Keratinocyte (primary cell): Measurements from ENCODE around the gene CALHM5. TPM values are rescaled to one million over a fixed set of nuclear protein-coding genes. Genes with fewer than 3 reads are reported as not detected.

Experiments used
- DNase-seq: peaks from one replicate; pipeline ENCODE4 v3.0.0-alpha.2; 2011; ENCODE audit warnings: low read depth, missing footprints, low spot score
- FAIRE-seq: peaks from 2 replicates; lab custom pipeline; 2011; peaks lifted over from hg19 to GRCh38; lab: Jason Lieb, UNC
- H2AFZ ChIP-seq: 2 replicates; pipeline ENCODE4 v1.6.0; 2012; ENCODE audit warnings: low read length, control low read depth, inconsistent platforms; ENCODE audit not compliant: control insufficient read depth
- H3K27ac ChIP-seq: 2 replicates; pipeline ENCODE4 v1.5.1; 2011; ENCODE audit warnings: low read length; ENCODE audit not compliant: control insufficient read depth, insufficient read depth
- H3K27me3 ChIP-seq: 3 replicates; pipeline ENCODE4 v1.6.0; 2011; ENCODE audit warnings: low read length; ENCODE audit not compliant: control insufficient read depth, insufficient read depth; ENCODE audit errors: extremely low read depth
- H3K36me3 ChIP-seq, 2 experiments: 2 replicates in 1 of 2; 3 replicates in 1 of 2; pipeline ENCODE4 v1.5.1; 2011; ENCODE audit warnings: low read length in 2 of 2, mild to moderate bottlenecking in 1 of 2; ENCODE audit not compliant: control insufficient read depth in 2 of 2, insufficient read depth in 2 of 2; ENCODE audit errors: extremely low read depth in 1 of 2
- H3K4me1 ChIP-seq: 3 replicates; pipeline ENCODE4 v1.5.1; 2011; ENCODE audit warnings: low read length; ENCODE audit not compliant: control insufficient read depth, insufficient read depth; ENCODE audit errors: extremely low read depth
- H3K4me2 ChIP-seq: 3 replicates; pipeline ENCODE4 v1.6.0; 2011; ENCODE audit warnings: low read depth, low read length; ENCODE audit not compliant: control insufficient read depth, insufficient read depth; ENCODE audit errors: extremely low read depth
- H3K4me3 ChIP-seq, 3 experiments: fragments of 200-600 bp in 1 of 3; sonication (generic) in 1 of 3; 2 replicates in 2 of 3; 3 replicates in 1 of 3; pipeline ENCODE4 v1.5.1; 2011 to 2016; ENCODE audit warnings: low read length in 3 of 3, mild to moderate bottlenecking in 3 of 3, control low read depth in 2 of 3, inconsistent platforms in 1 of 3, low read depth in 1 of 3, mixed read lengths in 1 of 3, mixed run types in 1 of 3, moderate library complexity in 1 of 3; ENCODE audit not compliant: control insufficient read depth in 2 of 3, insufficient read depth in 2 of 3; ENCODE audit errors: extremely low read depth in 1 of 3
- H3K79me2 ChIP-seq: 2 replicates; pipeline ENCODE4 v1.6.0; 2012; ENCODE audit warnings: low read length; ENCODE audit not compliant: control insufficient read depth, insufficient read depth
- H3K9ac ChIP-seq: 3 replicates; pipeline ENCODE4 v1.6.0; 2011; ENCODE audit warnings: low read length; ENCODE audit not compliant: control insufficient read depth, insufficient read depth; ENCODE audit errors: extremely low read depth
- H3K9me1 ChIP-seq: 3 replicates; pipeline ENCODE4 v1.6.0; 2011; ENCODE audit warnings: low read length; ENCODE audit not compliant: control insufficient read depth, insufficient read depth; ENCODE audit errors: extremely low read depth
- H3K9me3 ChIP-seq: 2 replicates; pipeline ENCODE4 v1.5.1; 2012; ENCODE audit warnings: low read depth, low read length; ENCODE audit not compliant: control insufficient read depth
- H4K20me1 ChIP-seq: 3 replicates; pipeline ENCODE4 v1.6.0; 2011; ENCODE audit warnings: low read length; ENCODE audit not compliant: control insufficient read depth, insufficient read depth; ENCODE audit errors: extremely low read depth
- EZH2 ChIP-seq: IDR thresholded peaks from one replicate; pipeline ENCODE4 v1.6.1; 2012; ENCODE audit warnings: inconsistent platforms, mild to moderate bottlenecking, low read length, moderate library complexity
- dilution Hi-C: fragments of 300-500 bp; cut with MboI; formaldehyde crosslinking; loops from one replicate; pipeline ENCODE4 v1.7.0; 2020; ENCODE audit warnings: low sequenced_read_pairs; ENCODE audit not compliant: extremely low pct_ligation_motif_present
- polyA plus RNA-seq, 5 experiments: library from polyadenylated mRNA; depleted of rRNA in 3 of 5; stranded (reverse) in 3 of 5; stranded (forward) in 1 of 5; unstranded in 1 of 5; fragments of >200 nt; gene quantifications; 1 replicate in 1 of 5; 2 replicates in 3 of 5; 3 replicates in 1 of 5; pipeline versions ENCODE4 v1.2.1 to v1.2.3, GENCODE V29; 2011 to 2012; ENCODE audit warnings: missing spikeins in 2 of 5, low read depth in 1 of 5, low replicate concordance in 1 of 5
- TF ChIP-seq, protein P1 (sequence below), 3 experiments: IDR thresholded peaks in 1 of 3; conservative IDR thresholded peaks in 1 of 3; optimal IDR thresholded peaks in 1 of 3; 2 replicates in 2 of 3; 3 replicates in 1 of 3; pipeline versions ENCODE3 to v1.5.1; 2011; ENCODE audit warnings: low read length in 3 of 3, mild to moderate bottlenecking in 3 of 3, moderate library complexity in 2 of 3, control low read depth in 1 of 3, inconsistent platforms in 1 of 3; ENCODE audit not compliant: insufficient read depth in 2 of 3; ENCODE audit errors: extremely low read depth in 1 of 3

Gene CALHM5
- polyA plus RNA-seq, 1 donor (not counting 4 experiments of a cell fraction or from before 2014, with no cell fraction given), result 0.80 TPM

DNA sequence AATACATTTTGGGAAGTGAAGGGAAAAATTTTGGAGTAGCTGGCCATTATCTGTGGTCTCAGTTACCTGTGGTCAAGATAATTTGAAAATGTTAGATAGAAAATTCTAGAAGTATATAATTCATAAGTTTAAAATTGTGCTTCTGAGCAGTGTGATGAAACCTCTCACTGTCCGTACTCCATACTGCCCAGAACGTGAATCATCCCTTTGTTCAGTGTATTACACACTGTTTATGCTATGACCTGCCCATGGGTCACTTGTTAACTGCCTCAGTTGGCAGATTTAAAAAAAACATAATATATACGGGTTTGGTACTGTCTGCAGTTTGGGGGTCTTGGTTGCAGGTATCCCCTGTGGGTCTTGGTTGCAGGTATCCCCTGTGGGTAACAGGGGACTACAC, 4.1 kb upstream of the CALHM5 start:
- no peak overlapping the region for H2AFZ ChIP-seq
- FAIRE-seq (no peak), DNase-seq (no peak)
- dilution Hi-C loops, result no loop called here
- H3K27me3 ChIP-seq, result no peaks in the 10 kb centered on the region
- no peak overlapping the region for H3K4me2 ChIP-seq
- no peak for TF ChIP-seq EZH2
- TF ChIP-seq, protein P1, sequence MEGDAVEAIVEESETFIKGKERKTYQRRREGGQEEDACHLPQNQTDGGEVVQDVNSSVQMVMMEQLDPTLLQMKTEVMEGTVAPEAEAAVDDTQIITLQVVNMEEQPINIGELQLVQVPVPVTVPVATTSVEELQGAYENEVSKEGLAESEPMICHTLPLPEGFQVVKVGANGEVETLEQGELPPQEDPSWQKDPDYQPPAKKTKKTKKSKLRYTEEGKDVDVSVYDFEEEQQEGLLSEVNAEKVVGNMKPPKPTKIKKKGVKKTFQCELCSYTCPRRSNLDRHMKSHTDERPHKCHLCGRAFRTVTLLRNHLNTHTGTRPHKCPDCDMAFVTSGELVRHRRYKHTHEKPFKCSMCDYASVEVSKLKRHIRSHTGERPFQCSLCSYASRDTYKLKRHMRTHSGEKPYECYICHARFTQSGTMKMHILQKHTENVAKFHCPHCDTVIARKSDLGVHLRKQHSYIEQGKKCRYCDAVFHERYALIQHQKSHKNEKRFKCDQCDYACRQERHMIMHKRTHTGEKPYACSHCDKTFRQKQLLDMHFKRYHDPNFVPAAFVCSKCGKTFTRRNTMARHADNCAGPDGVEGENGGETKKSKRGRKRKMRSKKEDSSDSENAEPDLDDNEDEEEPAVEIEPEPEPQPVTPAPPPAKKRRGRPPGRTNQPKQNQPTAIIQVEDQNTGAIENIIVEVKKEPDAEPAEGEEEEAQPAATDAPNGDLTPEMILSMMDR (optimal IDR thresholded peaks at IDR 0.05 in 1 of 3, IDR thresholded peaks at IDR 0.05 in 1 of 3, conservative IDR thresholded peaks at IDR 0.05 in 1 of 3; ENCODE audit: extremely low read depth in 1 of 3, insufficient read depth in 2 of 3, low read length in 3 of 3), result no peak
- H4K20me1 ChIP-seq, result no peaks in the 10 kb centered on the region
- no peaks in the 10 kb centered on the region for H3K36me3 ChIP-seq
- no peaks in the 10 kb centered on the region for H3K9me1 ChIP-seq
- no peak overlapping the region for H3K27ac ChIP-seq
- peaks cover 5% of the 10 kb centered on the region for H3K4me1 ChIP-seq
- H3K79me2 ChIP-seq, result no peaks in the 10 kb centered on the region
- H3K9ac ChIP-seq, result no peak overlapping the region
- no peak overlapping the region for H3K4me3 ChIP-seq
- H3K9me3 ChIP-seq, result no peaks in the 10 kb centered on the region

DNA sequence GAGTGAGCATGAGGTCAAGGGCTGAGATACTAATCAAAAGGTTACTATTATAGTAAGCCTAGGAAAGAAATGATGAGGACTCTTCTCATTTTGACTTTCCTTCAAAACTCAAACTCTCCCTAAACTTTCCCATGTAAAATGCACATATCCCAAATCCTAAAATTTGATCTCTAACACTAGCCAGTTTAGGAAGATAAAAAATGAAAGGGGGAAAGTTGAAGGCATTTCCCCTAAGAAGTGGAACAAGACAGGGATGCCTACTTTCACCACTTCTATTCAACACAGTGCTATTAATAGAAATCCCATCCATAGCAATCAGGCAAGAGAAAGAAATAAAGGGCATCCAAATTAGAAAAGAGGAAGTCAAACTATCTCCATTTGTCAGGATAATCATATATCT, 2.9 kb upstream of the CALHM5 start:
- H3K9ac ChIP-seq, result no peak overlapping the region
- FAIRE-seq (no peak), DNase-seq (no peak)
- H3K36me3 ChIP-seq, result no peaks in the 10 kb centered on the region
- H3K27me3 ChIP-seq, result no peaks in the 10 kb centered on the region
- H3K9me3 ChIP-seq, result no peaks in the 10 kb centered on the region
- no peaks in the 10 kb centered on the region for H4K20me1 ChIP-seq
- TF ChIP-seq, protein P1 (optimal IDR thresholded peaks at IDR 0.05 in 1 of 3, IDR thresholded peaks at IDR 0.05 in 1 of 3, conservative IDR thresholded peaks at IDR 0.05 in 1 of 3; ENCODE audit: extremely low read depth in 1 of 3, insufficient read depth in 2 of 3, low read length in 3 of 3), result no peak
- no peak for TF ChIP-seq EZH2
- H3K4me3 ChIP-seq, result no peak overlapping the region
- H2AFZ ChIP-seq, result no peak overlapping the region
- H3K27ac ChIP-seq, result no peak overlapping the region
- no peak overlapping the region for H3K4me2 ChIP-seq
- no peaks in the 10 kb centered on the region for H3K9me1 ChIP-seq
- H3K79me2 ChIP-seq, result no peaks in the 10 kb centered on the region
- dilution Hi-C loops, result no loop called here
- peaks cover 14% of the 10 kb centered on the region for H3K4me1 ChIP-seq
